Measurements from ENCODE around the gene STAG1.
A peak's percentile ranks its signal among the peaks of the same experiment; 100 is the strongest.
"Not testable (repeated sequence)": the region's sequence is repeated elsewhere in the genome, so short reads cannot be mapped to it uniquely, and the experiment has no call there.

The STAG1 gene

DNA sequence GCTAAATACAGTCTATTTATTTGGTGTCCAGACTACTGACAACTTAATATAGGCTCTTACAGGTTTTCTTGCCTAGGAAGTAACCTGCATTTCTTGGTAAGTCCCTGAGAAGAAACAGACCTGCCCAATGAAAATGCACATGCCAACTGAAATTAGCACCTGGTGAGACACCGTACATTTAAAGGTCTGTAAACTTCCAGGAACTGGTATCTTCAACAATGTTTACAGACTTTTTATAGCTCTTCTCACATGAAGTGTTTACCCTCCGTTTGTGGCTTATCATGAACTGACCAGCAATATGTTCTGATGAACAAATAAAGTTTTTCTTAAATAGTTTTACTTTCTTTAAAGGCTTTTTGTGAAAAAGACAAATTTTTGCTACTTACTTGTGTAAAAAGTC is 408.7 kb downstream of the STAG1 start:
- no peak overlapping the region for H3K4me3 ChIP-seq (ENCODE audit: low read length)
- TF ChIP-seq, protein P1, sequence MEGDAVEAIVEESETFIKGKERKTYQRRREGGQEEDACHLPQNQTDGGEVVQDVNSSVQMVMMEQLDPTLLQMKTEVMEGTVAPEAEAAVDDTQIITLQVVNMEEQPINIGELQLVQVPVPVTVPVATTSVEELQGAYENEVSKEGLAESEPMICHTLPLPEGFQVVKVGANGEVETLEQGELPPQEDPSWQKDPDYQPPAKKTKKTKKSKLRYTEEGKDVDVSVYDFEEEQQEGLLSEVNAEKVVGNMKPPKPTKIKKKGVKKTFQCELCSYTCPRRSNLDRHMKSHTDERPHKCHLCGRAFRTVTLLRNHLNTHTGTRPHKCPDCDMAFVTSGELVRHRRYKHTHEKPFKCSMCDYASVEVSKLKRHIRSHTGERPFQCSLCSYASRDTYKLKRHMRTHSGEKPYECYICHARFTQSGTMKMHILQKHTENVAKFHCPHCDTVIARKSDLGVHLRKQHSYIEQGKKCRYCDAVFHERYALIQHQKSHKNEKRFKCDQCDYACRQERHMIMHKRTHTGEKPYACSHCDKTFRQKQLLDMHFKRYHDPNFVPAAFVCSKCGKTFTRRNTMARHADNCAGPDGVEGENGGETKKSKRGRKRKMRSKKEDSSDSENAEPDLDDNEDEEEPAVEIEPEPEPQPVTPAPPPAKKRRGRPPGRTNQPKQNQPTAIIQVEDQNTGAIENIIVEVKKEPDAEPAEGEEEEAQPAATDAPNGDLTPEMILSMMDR (conservative IDR thresholded peaks at IDR 0.05; ENCODE audit: low read length): no peak
- no peak for DNase-seq (ENCODE audit: low read depth)

DNA sequence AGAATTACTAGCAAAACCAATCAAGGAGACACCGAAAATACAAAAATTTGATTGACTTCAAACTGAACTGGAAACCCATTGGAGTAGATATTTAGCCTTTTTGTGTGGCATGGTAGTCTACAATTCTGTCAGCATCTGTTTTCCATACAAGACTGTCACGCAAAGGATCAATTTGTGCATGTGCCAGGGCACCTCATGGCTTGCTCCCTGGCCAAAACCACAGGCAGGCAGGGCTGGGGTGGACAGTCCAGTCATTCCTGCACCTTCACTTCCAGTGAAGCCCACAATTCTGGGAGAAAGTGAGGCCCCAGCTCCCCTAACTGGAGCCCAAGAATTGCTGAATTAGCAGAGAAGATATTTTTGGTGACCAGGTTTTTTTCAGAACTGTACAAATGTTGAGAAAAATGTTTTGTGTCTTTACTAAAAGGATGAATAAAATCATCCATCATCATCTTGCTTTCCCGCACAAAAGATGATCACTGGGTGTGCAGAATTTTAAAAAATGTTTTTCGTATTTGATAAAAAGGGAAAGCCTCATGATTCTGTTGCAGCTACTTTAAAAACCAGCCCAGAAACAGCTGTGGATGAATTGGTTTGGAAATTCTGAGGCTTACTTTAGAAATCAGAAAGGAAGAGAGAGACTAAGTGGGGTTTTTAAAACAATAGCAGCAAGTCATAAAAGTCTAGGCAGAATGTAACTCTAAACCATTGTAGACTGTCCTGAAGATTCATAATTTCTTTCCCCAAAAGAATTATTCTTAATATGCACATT is 415.7 kb downstream of the STAG1 start:
- TF ChIP-seq, protein P1 (conservative IDR thresholded peaks at IDR 0.05; ENCODE audit: low read length): no peak
- peak; percentile 94 for DNase-seq (ENCODE audit: low read depth)
- H3K4me3 ChIP-seq (ENCODE audit: low read length): no peak overlapping the region

DNA sequence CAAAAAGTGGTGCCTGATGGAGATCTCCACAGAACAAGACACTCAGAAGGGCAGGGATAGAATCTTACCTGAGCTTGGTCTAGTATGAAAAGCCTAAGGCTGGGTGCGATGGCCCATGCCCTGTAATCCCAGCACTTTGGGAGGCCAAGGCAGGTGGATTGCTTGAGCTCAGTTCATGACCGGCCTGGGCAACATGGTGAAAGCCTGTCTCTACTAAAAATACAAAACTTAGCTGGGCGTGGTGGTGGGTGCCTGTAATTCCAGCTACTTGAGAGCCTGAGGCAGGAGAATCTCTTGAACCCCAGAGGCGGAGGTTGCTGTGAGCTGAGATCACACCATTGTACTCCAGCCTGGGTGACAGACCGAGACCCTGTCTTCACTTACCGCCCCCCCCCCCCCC is 417.5 kb downstream of the STAG1 start:
- DNase-seq (ENCODE audit: low read depth); H3K4me3 ChIP-seq (ENCODE audit: low read length): not testable (repeated sequence)

DNA sequence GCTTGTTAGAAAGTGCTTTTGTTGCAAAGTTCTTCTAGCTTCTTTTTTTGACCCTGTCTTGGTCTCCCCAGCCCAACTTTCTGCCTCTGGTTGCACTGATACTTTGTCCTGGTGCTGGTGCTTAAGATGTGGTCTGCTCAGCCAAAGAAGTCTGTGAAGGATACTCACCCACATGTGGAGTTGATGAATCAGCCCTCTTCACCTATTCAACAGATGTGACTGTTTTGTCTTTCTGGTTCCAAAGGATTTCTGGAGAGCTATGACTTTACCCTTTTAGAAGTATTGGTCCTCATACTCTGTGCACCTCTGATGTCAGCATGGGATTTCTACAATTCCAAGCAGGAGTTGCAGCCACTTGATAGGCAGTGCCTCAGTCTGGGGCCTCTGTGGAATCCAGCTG is 418.0 kb downstream of the STAG1 start:
- H3K4me3 ChIP-seq (ENCODE audit: low read length): no peak overlapping the region
- TF ChIP-seq, protein P1 (conservative IDR thresholded peaks at IDR 0.05; ENCODE audit: low read length): no peak
- DNase-seq (ENCODE audit: low read depth): peak; percentile 72

DNA sequence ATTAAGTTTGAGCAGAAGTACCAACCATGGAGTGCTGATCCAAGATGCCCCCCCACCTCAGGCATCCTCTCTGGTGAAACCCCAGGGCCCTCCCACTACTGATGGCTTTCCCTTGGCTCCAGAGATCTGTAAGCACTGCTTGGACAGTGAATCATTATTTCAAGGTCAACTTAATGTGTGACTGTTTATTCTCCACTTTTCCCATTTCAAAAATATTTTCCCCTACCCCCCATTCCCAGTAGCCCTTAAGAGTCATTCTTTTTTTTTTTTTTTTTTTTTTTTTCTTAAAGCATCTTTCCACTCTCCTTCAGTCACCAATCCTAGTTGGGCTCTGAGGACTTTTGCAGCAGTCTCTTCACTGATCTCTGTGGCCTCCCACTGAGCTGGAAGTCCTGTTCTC is 419.4 kb downstream of the STAG1 start:
- TF ChIP-seq, protein P1 (conservative IDR thresholded peaks at IDR 0.05; ENCODE audit: low read length): no peak
- peak; percentile 92 for DNase-seq (ENCODE audit: low read depth)
- H3K4me3 ChIP-seq (ENCODE audit: low read length): no peak overlapping the region

DNA sequence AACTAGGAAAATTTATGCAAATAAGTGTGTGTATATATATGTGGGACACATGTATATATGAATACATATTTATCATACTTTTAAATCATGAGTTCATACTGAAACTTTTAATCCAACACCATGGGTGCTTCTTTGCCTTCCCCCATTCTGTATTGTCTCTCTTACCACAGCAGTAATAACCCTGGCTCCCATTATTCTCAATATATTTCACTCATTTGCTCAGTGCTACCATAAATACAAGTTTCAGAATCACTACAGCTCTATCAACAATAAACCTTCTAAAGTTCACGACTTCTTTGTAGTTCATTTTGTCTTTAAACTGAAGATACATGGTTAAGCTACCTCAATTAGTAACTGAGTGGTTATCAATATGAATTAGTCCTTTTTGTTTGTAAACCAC is 419.9 kb downstream of the STAG1 start:
- DNase-seq (ENCODE audit: low read depth): no peak
- H3K4me3 ChIP-seq (ENCODE audit: low read length): no peak overlapping the region
- TF ChIP-seq, protein P1 (conservative IDR thresholded peaks at IDR 0.05; ENCODE audit: low read length): no peak

DNA sequence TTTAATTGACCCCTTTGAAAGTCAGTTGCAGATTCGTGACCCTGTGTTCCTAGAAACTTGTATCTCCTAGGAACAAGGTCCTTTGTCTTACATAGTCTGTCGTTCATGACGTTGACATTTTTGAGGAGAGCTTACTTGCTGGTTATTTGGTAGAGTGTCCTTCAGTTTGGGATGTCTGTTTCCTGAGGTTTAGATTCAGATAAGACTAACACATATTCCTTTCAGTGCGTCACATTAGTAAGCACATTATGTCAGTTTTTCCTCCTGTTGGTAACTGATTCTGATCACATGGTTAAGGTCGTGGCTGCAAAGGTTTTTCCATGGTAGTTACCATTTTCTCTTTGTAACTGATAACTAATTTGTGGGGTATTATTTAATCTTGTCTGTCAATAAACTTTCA is 421.3 kb downstream of the STAG1 start:
- DNase-seq (ENCODE audit: low read depth): no peak
- H3K4me3 ChIP-seq (ENCODE audit: low read length): no peak overlapping the region
- TF ChIP-seq, protein P1 (conservative IDR thresholded peaks at IDR 0.05; ENCODE audit: low read length): no peak

Data from AG10803 (cell line).